Smooth muscle cell (in vitro differentiated cells): ENCODE results near the gene SIMC1. TPM values are rescaled to one million over a fixed set of nuclear protein-coding genes. Genes with fewer than 3 reads are reported as not detected.
"Not testable (repeated sequence)": the region's sequence is repeated elsewhere in the genome, so short reads cannot be mapped to it uniquely, and the experiment has no call there.

Experiments used
- DNase-seq: peaks from one replicate; lab custom pipeline; 2025; ENCODE audit not compliant: unreplicated experiment; lab: John Stamatoyannopoulos, UW
- H2AFZ ChIP-seq: fragments of 200-600 bp; sonication (generic); 2 replicates; pipeline ENCODE4 v1.6.0; 2016; ENCODE audit warnings: antibody characterized with exemption, low read depth, mild to moderate bottlenecking
- H3F3A ChIP-seq: fragments of 200-600 bp; sonication (generic); 2 replicates; pipeline ENCODE4 v1.6.0; 2017; ENCODE audit warnings: antibody characterized with exemption, low read depth
- H3K27ac ChIP-seq: fragments of 200-600 bp; sonication (generic); 2 replicates; pipeline ENCODE4 v1.5.1; 2016; ENCODE audit warnings: low read depth, mild to moderate bottlenecking
- H3K27me3 ChIP-seq: fragments of 200-600 bp; sonication (generic); 2 replicates; pipeline ENCODE4 v1.6.1; 2016; ENCODE audit warnings: low read depth, mild to moderate bottlenecking
- H3K36me3 ChIP-seq: fragments of 200-600 bp; sonication (generic); 2 replicates; pipeline ENCODE4 v1.5.1; 2016; ENCODE audit warnings: low read depth
- H3K4me1 ChIP-seq: fragments of 200-600 bp; sonication (generic); 2 replicates; pipeline ENCODE4 v1.5.1; 2016; ENCODE audit warnings: low read depth
- H3K4me2 ChIP-seq: fragments of 200-600 bp; sonication (generic); 2 replicates; pipeline ENCODE4 v1.6.0; 2016; ENCODE audit warnings: mild to moderate bottlenecking
- H3K4me3 ChIP-seq: fragments of 200-600 bp; sonication (generic); 2 replicates; pipeline ENCODE4 v1.5.1; 2016; ENCODE audit warnings: mild to moderate bottlenecking
- H3K79me2 ChIP-seq: fragments of 200-600 bp; sonication (generic); 2 replicates; pipeline ENCODE4 v1.6.0; 2016; ENCODE audit warnings: low read depth, mild to moderate bottlenecking
- H3K9ac ChIP-seq: fragments of 200-600 bp; sonication (generic); 2 replicates; pipeline ENCODE4 v1.6.0; 2016; ENCODE audit warnings: low read depth
- H3K9me3 ChIP-seq: fragments of 200-600 bp; sonication (generic); replicated peaks from 2 replicates; pipeline ENCODE4 v1.5.1; 2016; ENCODE audit warnings: low read depth
- H4K20me1 ChIP-seq: fragments of 200-600 bp; sonication (generic); 2 replicates; pipeline ENCODE4 v1.6.0; 2016; ENCODE audit warnings: low read depth
- CTCF ChIP-seq: fragments of 200-600 bp; sonication (generic); IDR thresholded peaks from 2 replicates; pipeline ENCODE4 v1.5.1; 2017; ENCODE audit warnings: borderline replicate concordance, mild to moderate bottlenecking, antibody characterized with exemption; ENCODE audit not compliant: insufficient read depth, poor library complexity, severe bottlenecking
- WGBS: methylation state at CpG from one replicate; pipeline ENCODE4 v1.1.7; 2016; ENCODE audit warnings: low lambda C conversion rate; 5-methylcytosine and 5-hydroxymethylcytosine counted together
- polyA plus RNA-seq: library from polyadenylated mRNA; unstranded; fragments of >200 nt; fragmentation: Nextera tagmentation; extraction: Ambion mirVana; gene quantifications from 2 replicates; pipeline ENCODE4 v1.2.1, GENCODE V29; 2016
- total RNA-seq: library from RNA; depleted of rRNA; stranded (reverse); fragments of >200 nt; gene quantifications from 2 replicates; pipeline ENCODE4 v1.2.3, GENCODE V29; 2014

The SIMC1 gene
- total and polyA plus RNA-seq, 2 experiments from 2014 or later: 15.3 to 16.3 TPM

GRCh38 chr5:176203086-176203485, 35.1 kb upstream of the SIMC1 start:
- no peak for TF ChIP-seq CTCF

GRCh38 chr5:176203535-176203934, 34.7 kb upstream of the SIMC1 start:
- WGBS: 74% methylated on average over 10 of the region's 10 CpGs
- H3K27ac ChIP-seq, H3K36me3 ChIP-seq, H3K9me3 ChIP-seq, H3K9ac ChIP-seq, DNase-seq, H3F3A ChIP-seq, H3K4me1 ChIP-seq, H3K27me3 ChIP-seq, H3K79me2 ChIP-seq, H3K4me2 ChIP-seq, H4K20me1 ChIP-seq, H3K4me3 ChIP-seq, H2AFZ ChIP-seq: not testable (repeated sequence)

More at GRCh38 chr5:176203086-176203485, 35.1 kb upstream of the SIMC1 start:
- no peak overlapping the region for H3K9ac ChIP-seq
- no peaks in the 10 kb centered on the region for H3K4me1 ChIP-seq
- no peaks in the 10 kb centered on the region for H3K79me2 ChIP-seq
- no peaks in the 10 kb centered on the region for H3K36me3 ChIP-seq
- no peaks in the 10 kb centered on the region for H4K20me1 ChIP-seq
- no peaks in the 10 kb centered on the region for H3K9me3 ChIP-seq
- DNase-seq: no peak
- peaks cover 4% of the 10 kb centered on the region for H3K27me3 ChIP-seq
- WGBS: 77% methylated on average over 8 of the region's 8 CpGs
- H3K27ac ChIP-seq: no peak overlapping the region
- H3K4me2 ChIP-seq: no peak overlapping the region
- H3K4me3 ChIP-seq: no peak overlapping the region
- H2AFZ ChIP-seq: no peak overlapping the region
- no peaks in the 10 kb centered on the region for H3F3A ChIP-seq

- not testable (repeated sequence) for H3K4me1 ChIP-seq, H3K27me3 ChIP-seq, H3K79me2 ChIP-seq, DNase-seq, H3K27ac ChIP-seq, H3K9ac ChIP-seq, H3K4me3 ChIP-seq, H3K4me2 ChIP-seq, H3K9me3 ChIP-seq, H3F3A ChIP-seq, H2AFZ ChIP-seq, H4K20me1 ChIP-seq, H3K36me3 ChIP-seq
- 88% methylated on average over 23 of the region's 23 CpGs for WGBS
Observed at GRCh38 chr5:176214466-176215021, 23.7 kb upstream of the SIMC1 start.

GRCh38 chr5:176216393-176216916, 21.8 kb upstream of the SIMC1 start:
- not testable (repeated sequence) for H3K4me3 ChIP-seq, H3K9me3 ChIP-seq, H3K4me2 ChIP-seq, H3K27ac ChIP-seq, H3K36me3 ChIP-seq, H3F3A ChIP-seq, DNase-seq, H3K4me1 ChIP-seq, H3K79me2 ChIP-seq, H2AFZ ChIP-seq, H3K9ac ChIP-seq, H3K27me3 ChIP-seq, H4K20me1 ChIP-seq
- 73% methylated on average over 9 of the region's 9 CpGs for WGBS

- H2AFZ ChIP-seq, H3K9me3 ChIP-seq, H3F3A ChIP-seq, H4K20me1 ChIP-seq, H3K27me3 ChIP-seq, H3K4me2 ChIP-seq, DNase-seq, H3K79me2 ChIP-seq, H3K4me1 ChIP-seq, H3K27ac ChIP-seq, H3K4me3 ChIP-seq, H3K36me3 ChIP-seq, H3K9ac ChIP-seq: not testable (repeated sequence)
- WGBS: 41% methylated on average over 5 of the region's 5 CpGs
Observed at GRCh38 chr5:176217188-176217729, 21.0 kb upstream of the SIMC1 start.

- not testable (repeated sequence) for H2AFZ ChIP-seq, H3K27me3 ChIP-seq, H4K20me1 ChIP-seq, H3K79me2 ChIP-seq, H3K9ac ChIP-seq, H3F3A ChIP-seq, DNase-seq, H3K4me3 ChIP-seq, H3K4me1 ChIP-seq, H3K36me3 ChIP-seq, H3K4me2 ChIP-seq, H3K27ac ChIP-seq, H3K9me3 ChIP-seq
- WGBS: 43% methylated on average over 2 of the region's 2 CpGs
Observed at GRCh38 chr5:176217764-176218163, 20.5 kb upstream of the SIMC1 start.

GRCh38 chr5:176222006-176222405, 16.2 kb upstream of the SIMC1 start:
- H3K9ac ChIP-seq, H3K79me2 ChIP-seq, H3K4me3 ChIP-seq, H3K4me2 ChIP-seq, DNase-seq, H4K20me1 ChIP-seq, H2AFZ ChIP-seq, H3K27ac ChIP-seq, H3F3A ChIP-seq, H3K27me3 ChIP-seq, H3K4me1 ChIP-seq, H3K36me3 ChIP-seq, H3K9me3 ChIP-seq: not testable (repeated sequence)
- WGBS: 95% methylated on average over 25 of the region's 38 CpGs

GRCh38 chr5:176228358-176228757, 9.9 kb upstream of the SIMC1 start:
- not testable (repeated sequence) for H3K79me2 ChIP-seq, H3K9me3 ChIP-seq, H3K4me1 ChIP-seq, H3K36me3 ChIP-seq, H3K27ac ChIP-seq, H3F3A ChIP-seq, H2AFZ ChIP-seq, H3K4me2 ChIP-seq, DNase-seq, H3K4me3 ChIP-seq, H3K9ac ChIP-seq, H4K20me1 ChIP-seq, H3K27me3 ChIP-seq
- WGBS: no CpG with 5 or more reads among the region's 1 CpG
